OCI-LY1 (cell line): ENCODE data around the gene PDPR.

Source experiments
- CTCF ChIP-seq: fragments of 200-600 bp; sonication (generic), shearing (Covaris generic); IDR thresholded peaks from 2 replicates; pipeline ENCODE4 v1.5.1; 2017; ENCODE audit warnings: mild to moderate bottlenecking, antibody characterized with exemption, low read length, moderate library complexity, mixed read lengths
- EZH2 ChIP-seq: fragments of 200-600 bp; sonication (generic), shearing (Covaris generic); IDR thresholded peaks from 2 replicates; pipeline ENCODE4 v1.8.0; 2017; ENCODE audit warnings: borderline replicate concordance, mixed run types, mild to moderate bottlenecking, antibody characterized with exemption, low read length, moderate library complexity, mixed read lengths

GRCh38 chr16:70152578-70153302 lies 38.6 kb downstream of the PDPR start:
- no peak for TF ChIP-seq CTCF
- TF ChIP-seq EZH2, result no peak
